Occipital lobe (tissue), 3 donors: ENCODE data around the gene FPGS. TPM values are rescaled to one million over a fixed set of nuclear protein-coding genes. Genes with fewer than 3 reads are reported as not detected.

Experiments
- DNase-seq: peaks from one replicate; lab custom pipeline; 2025; lab: John Stamatoyannopoulos, UW
- small RNA-seq: library from RNA; depleted of rRNA; stranded (forward); fragments of <200 nt; gene quantifications from one replicate; pipeline ENCODE3, GENCODE V24; 2014
- total RNA-seq: library from RNA; depleted of rRNA; stranded (reverse); fragments of >200 nt; gene quantifications from one replicate; pipeline ENCODE4 v1.2.3, GENCODE V29; 2014

The FPGS gene
- total RNA-seq, 1 donor from 2014 or later, result 18.1 TPM

GRCh38 chr9:127858041-127858512 lies 55.4 kb downstream of the FPGS start:
- no peak for DNase-seq

- no peak for DNase-seq
Measured at GRCh38 chr9:127860260-127860659, 57.6 kb downstream of the FPGS start.

GRCh38 chr9:127860779-127861178 lies 58.1 kb downstream of the FPGS start:
- DNase-seq, result no peak

- peak; percentile 32 for DNase-seq
Measured at GRCh38 chr9:127862075-127863011, 59.7 kb downstream of the FPGS start.

GRCh38 chr9:127863191-127863621 lies 60.5 kb downstream of the FPGS start:
- no peak for DNase-seq

Small RNAs within 50 kb of the gene (small RNA-seq; reads per million reads assigned to genes)
- gene RF00019 (not detected), gene RNA5SP296 (not detected)

Other genes starting within 250 kb of the FPGS start
- gene STXBP1, start 190.6 kb upstream of the FPGS start, total RNA-seq, result 78.5 TPM
- 0.16 TPM for gene CFAP157, start 95.9 kb upstream of the FPGS start, total RNA-seq
- 5.0 TPM for gene PTRH1, start 87.2 kb upstream of the FPGS start, total RNA-seq
- gene TTC16, start 86.8 kb upstream of the FPGS start, total RNA-seq, result not detected
- 7.0 TPM for gene TOR2A, start 67.6 kb upstream of the FPGS start, total RNA-seq
- 5.1 TPM for gene SH2D3C, start 24.2 kb upstream of the FPGS start, total RNA-seq
- 45.1 TPM for gene CDK9, start 16.8 kb upstream of the FPGS start, total RNA-seq
- 0.16 TPM for gene ENG, start 51.8 kb downstream of the FPGS start, total RNA-seq
- gene AK1, start 74.8 kb downstream of the FPGS start, total RNA-seq, result 28.4 TPM
- 31.8 TPM for gene ST6GALNAC6, start 96.7 kb downstream of the FPGS start, total RNA-seq
- 10.5 TPM for gene ST6GALNAC4, start 114.2 kb downstream of the FPGS start, total RNA-seq
- 1.4 TPM for gene PIP5KL1, start 127.9 kb downstream of the FPGS start, total RNA-seq
- 11.4 TPM for gene DPM2, start 135.0 kb downstream of the FPGS start, total RNA-seq
- gene EEIG1, start 178.1 kb downstream of the FPGS start, total RNA-seq, result 2.7 TPM